Mucosa of stomach (tissue), 1 donor: ENCODE measurements around the gene RAB28.

Source experiments
- H3K27me3 ChIP-seq: one replicate; pipeline ENCODE4 v1.7.0; 2013; ENCODE audit warnings: mild to moderate bottlenecking, low read length; ENCODE audit not compliant: control insufficient read depth, insufficient read depth
- H3K36me3 ChIP-seq: one replicate; pipeline ENCODE4 v1.7.0; 2013; ENCODE audit warnings: low read length; ENCODE audit not compliant: control insufficient read depth, insufficient read depth
- H3K4me1 ChIP-seq: one replicate; pipeline ENCODE4 v1.7.0; 2013; ENCODE audit warnings: mild to moderate bottlenecking, low read length; ENCODE audit not compliant: control insufficient read depth, insufficient read depth
- H3K4me3 ChIP-seq: one replicate; pipeline ENCODE4 v1.7.0; 2013; ENCODE audit warnings: low read length
- H3K9ac ChIP-seq: one replicate; pipeline ENCODE4 v1.7.0; 2013; ENCODE audit warnings: mild to moderate bottlenecking, low read length, moderate library complexity
- H3K9me3 ChIP-seq: one replicate; pipeline ENCODE4 v1.7.0; 2013; ENCODE audit warnings: mild to moderate bottlenecking, low read length, moderate library complexity; ENCODE audit not compliant: control insufficient read depth
- donor health status: Pancreatic carcinoma.

The RAB28 gene

DNA sequence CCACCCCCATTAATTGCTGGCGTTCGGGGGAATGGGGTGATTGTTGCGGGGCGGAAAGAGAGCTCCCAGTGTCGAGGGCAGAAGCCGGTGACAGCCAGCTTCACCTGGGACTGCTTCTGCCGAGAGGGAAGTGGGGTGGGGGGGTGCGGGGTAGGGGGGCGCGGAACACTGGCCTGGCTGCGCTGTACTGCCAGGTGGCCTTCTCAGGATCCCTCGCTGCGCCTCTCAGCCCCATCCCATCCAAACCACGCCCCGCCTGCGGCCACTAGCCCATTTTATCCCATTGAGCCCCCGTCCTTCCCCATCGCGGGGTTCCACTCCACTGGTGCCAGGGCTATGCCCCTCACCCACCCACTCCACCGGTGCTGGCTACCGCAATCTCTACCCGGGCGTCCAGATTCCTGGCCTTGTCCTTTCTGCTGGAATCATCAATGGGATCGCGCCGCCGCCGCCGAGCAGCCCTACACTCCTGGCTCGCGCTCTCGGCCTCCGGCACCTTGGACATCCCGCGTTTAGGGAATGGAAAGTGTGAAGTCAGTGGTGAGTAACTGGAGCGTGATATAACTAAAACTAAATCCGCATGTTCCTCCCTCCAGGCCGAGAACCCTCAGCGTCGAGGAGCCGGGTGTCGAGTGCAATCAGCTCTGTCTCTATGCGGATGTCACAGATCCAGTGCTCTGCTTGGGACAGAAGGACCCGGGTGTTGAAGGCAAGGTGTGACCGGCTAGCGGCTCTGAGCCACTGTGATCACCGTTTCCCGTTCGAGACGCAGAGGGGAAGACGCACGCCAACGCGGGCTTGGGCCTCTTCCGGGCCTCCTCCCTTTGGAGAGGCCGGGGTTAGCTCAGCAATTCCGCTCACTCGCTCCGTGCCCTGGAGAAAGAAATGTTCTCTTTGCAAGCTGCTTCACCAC is 39.7 kb upstream of the RAB28 start:
- Histone ChIP-seq H3K9ac (no peak overlapping the region), H3K36me3 (no peaks in the 10 kb centered on the region), H3K4me3 (no peak overlapping the region), H3K4me1 (no peaks in the 10 kb centered on the region), H3K9me3 (peaks cover 9% of the 10 kb centered on the region), H3K27me3 (peaks cover 77% of the 10 kb centered on the region)

DNA sequence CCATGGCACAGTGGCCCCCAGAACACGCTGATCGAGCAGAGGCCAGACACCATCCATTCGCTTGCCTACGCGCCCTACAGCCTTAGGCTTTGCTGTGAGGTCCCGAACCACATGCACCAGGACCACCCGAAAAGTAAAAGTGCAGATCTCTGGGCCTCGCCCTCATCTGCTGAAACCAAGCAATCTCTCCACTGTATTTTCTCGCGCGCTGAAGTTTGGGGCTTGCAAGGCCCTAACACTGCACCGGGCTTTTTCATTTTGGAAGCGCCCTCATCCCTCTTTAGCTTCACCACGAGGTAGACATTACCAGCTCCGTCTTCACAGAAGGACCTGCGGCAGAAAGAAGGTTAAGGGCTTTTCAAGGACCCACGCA is 39.0 kb upstream of the RAB28 start:
- H3K4me3 ChIP-seq = no peak overlapping the region
- peaks cover 69% of the 10 kb centered on the region for H3K27me3 ChIP-seq
- H3K9ac ChIP-seq = no peak overlapping the region

DNA sequence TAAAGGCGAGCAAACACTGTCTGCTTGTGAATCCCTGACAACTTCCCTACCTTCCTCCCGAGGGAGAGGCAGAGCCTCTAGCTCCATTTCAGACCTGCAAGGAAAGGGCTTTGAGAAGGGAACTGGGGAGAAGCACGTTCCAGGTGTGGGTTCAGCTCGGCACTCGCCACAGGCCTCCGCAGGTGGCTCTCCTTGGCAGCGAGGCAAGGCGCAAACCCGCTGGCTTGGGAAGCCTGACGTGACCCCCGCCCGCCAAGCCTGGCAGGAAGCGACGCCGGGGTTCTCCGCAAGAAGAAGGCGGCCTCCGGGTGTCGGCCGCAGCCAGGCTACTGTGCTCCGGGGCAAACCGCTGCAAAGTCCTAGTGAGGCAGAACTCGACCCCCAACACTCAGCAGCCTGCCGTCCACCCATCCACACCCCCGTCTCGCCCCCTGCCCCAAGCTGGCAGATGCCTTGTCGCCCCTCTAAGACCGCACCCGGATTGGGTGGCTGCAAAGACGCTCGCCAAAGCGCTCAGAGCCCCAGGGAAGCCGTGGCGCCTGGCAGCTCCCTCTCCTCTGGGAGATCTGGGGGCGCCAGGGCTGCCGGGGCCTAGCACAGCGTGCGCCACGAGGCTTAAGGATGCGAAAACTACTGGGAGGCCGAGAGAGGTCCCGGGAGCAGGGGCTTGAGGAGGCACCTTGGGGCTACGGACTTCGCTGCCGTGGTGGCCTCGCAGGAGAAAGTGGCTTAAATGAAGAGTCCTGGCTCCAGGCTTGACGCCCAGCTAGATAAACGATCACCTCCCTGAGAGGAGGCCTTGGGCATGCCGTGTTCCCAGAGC is 38.4 kb upstream of the RAB28 start:
- Histone ChIP-seq H3K27me3 (peaks cover 63% of the 10 kb centered on the region), H3K36me3 (no peaks in the 10 kb centered on the region), H3K4me3 (no peak overlapping the region), H3K9me3 (peaks cover 9% of the 10 kb centered on the region), H3K4me1 (no peaks in the 10 kb centered on the region), H3K9ac (no peak overlapping the region)

More for the DNA sequence above, 39.0 kb upstream of the RAB28 start:
- H3K4me1 ChIP-seq = no peaks in the 10 kb centered on the region
- H3K36me3 ChIP-seq = no peaks in the 10 kb centered on the region
- peaks cover 9% of the 10 kb centered on the region for H3K9me3 ChIP-seq

DNA sequence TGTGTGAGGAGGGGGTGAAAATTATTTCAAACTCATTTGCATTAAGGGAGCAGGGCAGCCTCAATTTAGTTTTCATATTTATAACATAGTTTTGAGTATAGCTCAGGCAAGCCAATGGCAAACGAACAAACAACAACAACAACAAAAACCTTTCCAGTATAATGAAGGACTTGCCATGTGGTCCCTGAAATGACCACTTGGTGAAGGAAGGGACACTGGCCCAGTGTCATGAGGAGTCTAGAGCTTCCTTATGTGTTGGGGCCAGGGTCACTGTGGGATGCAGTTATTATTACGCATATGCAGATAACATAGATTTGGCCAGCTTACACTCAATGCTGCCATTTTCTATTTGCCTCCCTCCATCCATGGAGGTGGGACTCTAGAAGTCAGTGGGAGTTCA is 36.9 kb upstream of the RAB28 start:
- Histone ChIP-seq H3K4me1 (no peaks in the 10 kb centered on the region), H3K9me3 (peaks cover 9% of the 10 kb centered on the region), H3K36me3 (no peaks in the 10 kb centered on the region), H3K9ac (no peak overlapping the region), H3K27me3 (peaks cover 51% of the 10 kb centered on the region), H3K4me3 (no peak overlapping the region)

DNA sequence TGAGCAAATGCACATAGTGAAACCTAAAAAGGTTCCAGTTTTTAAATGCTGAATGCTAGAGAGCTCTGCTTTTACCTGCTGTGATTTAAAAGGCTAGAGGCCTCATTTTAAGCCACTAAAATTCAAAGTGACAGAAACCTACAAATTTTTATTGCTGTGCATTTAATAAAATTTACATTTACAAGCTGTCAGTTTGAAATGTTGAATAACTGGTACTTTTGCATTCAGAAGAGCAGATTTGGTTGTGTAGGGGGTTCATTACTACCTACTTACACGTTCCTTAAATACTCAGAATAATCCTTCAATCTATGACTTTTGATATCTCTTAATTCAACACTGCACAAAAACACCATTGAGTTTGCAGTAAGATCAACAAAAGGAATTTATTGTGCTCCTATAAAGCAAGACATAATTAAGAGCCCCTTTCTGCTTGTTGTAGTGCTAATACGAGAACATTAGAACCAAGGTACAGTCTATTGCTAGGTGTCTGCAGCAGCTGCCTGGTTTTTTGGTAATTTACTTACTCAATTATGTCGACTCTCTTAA is 32.2 kb upstream of the RAB28 start:
- peaks cover 9% of the 10 kb centered on the region for H3K27me3 ChIP-seq
- no peak overlapping the region for H3K9ac ChIP-seq
- no peaks in the 10 kb centered on the region for H3K36me3 ChIP-seq
- no peaks in the 10 kb centered on the region for H3K4me1 ChIP-seq
- H3K9me3 ChIP-seq = no peaks in the 10 kb centered on the region
- no peak overlapping the region for H3K4me3 ChIP-seq

DNA sequence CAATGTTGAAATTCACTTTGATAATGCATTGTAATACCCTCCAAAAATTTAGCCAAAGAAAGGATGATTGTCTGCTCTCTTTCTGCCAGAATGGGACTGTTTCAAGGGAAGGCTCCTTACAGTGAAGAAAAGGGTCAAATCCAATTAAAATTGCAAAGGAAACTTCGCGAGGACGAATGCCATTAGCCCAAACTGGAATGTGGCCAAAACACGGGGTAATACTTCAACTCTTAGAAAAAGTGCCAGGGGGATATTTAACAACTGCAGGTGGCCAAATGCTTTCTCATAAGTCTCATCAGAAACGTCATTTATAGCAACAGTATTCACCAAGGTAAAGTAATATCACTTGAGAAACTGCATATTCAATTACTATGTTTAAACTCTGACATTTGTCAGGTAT is 31.1 kb upstream of the RAB28 start:
- no peaks in the 10 kb centered on the region for H3K9me3 ChIP-seq

DNA sequence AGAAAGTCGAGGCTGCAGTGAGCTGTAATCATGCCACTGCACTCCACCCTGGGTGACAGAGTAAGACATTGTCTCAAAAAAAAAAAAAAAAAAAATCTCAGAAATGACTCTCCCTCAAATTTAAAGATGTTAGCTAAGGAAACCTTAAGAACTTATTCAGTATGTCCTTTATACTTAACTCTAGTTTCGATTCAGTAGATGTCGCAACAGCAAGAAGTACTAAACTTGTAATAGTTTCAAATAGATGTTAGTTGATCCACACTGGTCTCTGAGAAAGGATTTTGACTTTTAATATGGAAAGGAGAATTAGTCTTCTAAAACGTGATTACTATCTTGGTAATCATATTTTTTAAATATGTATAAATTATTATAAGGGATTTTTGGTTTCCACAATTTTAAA is 30.6 kb upstream of the RAB28 start:
- no peaks in the 10 kb centered on the region for H3K4me1 ChIP-seq
- H3K9me3 ChIP-seq = no peaks in the 10 kb centered on the region
- H3K4me3 ChIP-seq = no peak overlapping the region
- H3K36me3 ChIP-seq = no peaks in the 10 kb centered on the region
- no peaks in the 10 kb centered on the region for H3K27me3 ChIP-seq
- no peak overlapping the region for H3K9ac ChIP-seq

More for the DNA sequence above, 31.1 kb upstream of the RAB28 start:
- Histone ChIP-seq H3K4me3 (no peak overlapping the region), H3K36me3 (no peaks in the 10 kb centered on the region), H3K4me1 (no peaks in the 10 kb centered on the region), H3K27me3 (peaks cover 3% of the 10 kb centered on the region), H3K9ac (no peak overlapping the region)

DNA sequence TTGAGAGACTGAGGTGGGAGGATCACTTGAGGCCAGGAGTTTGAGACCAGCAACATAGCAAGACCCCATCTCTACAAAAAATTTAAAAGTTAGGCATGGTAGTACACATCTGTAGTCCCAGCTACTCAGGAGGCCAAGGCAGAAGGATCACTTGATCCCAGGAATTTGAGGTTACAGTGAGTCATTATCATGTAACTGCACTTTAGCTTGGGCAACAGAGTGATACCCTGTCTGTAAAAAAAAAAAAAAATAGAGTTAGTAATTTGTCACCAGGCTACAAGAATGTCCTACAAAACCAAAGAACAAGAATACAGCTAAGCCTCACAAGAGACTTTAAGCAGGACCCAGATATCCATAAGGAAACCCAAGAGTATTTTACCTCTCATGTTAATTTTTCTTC is 27.0 kb upstream of the RAB28 start:
- Histone ChIP-seq H3K4me1 (no peaks in the 10 kb centered on the region), H3K9ac (no peak overlapping the region), H3K36me3 (no peaks in the 10 kb centered on the region), H3K27me3 (no peaks in the 10 kb centered on the region), H3K9me3 (no peaks in the 10 kb centered on the region), H3K4me3 (no peak overlapping the region)

DNA sequence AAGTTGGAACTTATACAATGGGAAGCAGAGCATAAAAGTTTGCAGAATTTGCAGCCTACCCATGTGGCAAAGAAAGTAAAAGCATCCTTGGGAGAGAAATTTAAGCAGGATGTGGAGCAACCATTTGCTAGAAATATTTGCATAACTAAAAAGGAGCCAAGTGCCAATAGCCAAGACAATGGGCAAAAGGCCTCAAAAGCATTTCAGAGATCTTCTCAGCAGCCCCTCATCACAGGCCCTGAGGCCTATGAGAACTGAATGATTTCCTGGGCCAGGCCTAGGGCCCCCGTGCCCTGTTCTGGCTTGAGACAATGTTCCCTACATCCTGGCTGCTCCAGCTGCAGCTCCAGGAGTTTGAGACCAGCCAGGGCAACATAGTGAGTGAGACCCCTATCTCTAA is 25.3 kb upstream of the RAB28 start:
- no peaks in the 10 kb centered on the region for H3K9me3 ChIP-seq
- no peaks in the 10 kb centered on the region for H3K4me1 ChIP-seq
- no peak overlapping the region for H3K9ac ChIP-seq
- no peaks in the 10 kb centered on the region for H3K36me3 ChIP-seq
- no peak overlapping the region for H3K4me3 ChIP-seq
- no peaks in the 10 kb centered on the region for H3K27me3 ChIP-seq

DNA sequence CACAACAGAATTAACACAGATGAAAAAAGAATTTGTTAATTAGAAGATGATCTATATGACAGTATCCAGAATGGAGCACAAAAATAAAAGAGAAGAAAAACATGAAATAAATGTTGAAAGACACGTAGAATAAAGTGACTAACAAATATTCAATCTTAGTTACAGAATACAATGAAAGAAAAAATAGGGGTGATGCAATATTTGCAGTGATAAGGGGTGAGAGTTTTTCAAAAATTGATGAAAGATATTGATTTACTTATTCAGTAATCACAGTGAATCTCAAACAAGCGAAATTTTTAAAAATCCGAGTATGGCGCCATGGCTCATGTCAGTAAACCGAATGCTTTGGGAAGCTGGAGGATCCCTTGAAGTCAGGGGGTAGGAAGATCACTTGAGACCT is 20.2 kb upstream of the RAB28 start:
- Histone ChIP-seq H3K4me3 (no peak overlapping the region), H3K36me3 (no peaks in the 10 kb centered on the region), H3K27me3 (no peaks in the 10 kb centered on the region), H3K9me3 (no peaks in the 10 kb centered on the region), H3K4me1 (no peaks in the 10 kb centered on the region), H3K9ac (no peak overlapping the region)

DNA sequence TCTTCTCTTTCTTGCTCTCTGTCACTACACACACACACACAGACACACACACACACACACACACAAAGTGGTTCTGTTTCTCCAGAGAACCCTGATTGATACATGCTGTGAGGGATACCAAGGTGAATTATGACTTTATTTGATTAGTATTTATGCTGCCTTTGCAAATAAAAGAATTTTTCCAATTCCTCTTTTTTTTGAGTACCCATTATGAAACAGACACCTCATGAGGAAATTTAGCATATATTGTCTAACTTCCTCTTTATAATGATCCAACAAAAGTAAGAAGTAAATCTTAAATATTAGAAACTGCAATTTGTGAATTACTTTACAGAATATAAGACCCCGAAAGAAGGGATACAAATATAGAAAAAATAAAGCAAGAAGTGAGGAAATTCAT is 14.3 kb upstream of the RAB28 start:
- Histone ChIP-seq H3K27me3 (no peaks in the 10 kb centered on the region), H3K36me3 (no peaks in the 10 kb centered on the region), H3K9me3 (no peaks in the 10 kb centered on the region), H3K9ac (no peak overlapping the region), H3K4me3 (no peak overlapping the region), H3K4me1 (no peaks in the 10 kb centered on the region)

DNA sequence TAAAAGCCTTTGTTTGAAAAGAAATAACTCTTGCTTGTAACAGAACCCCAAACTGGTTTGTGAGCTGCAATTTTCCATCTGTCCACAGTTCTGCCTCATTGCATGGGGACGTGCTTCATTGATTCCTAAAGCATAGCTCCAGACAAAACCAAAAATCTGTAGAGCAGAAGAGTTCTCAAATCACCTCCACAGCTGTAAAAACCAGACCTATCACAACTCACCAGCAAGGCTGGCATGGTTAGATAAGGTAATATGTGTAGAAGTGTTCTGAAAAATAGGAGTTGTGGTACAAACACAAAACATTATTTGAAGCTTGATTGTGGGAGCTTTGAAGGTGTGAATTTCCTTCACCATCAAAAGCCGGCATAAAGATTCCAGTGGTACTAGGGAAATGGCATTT is 12.5 kb upstream of the RAB28 start:
- no peak overlapping the region for H3K9ac ChIP-seq
- no peaks in the 10 kb centered on the region for H3K27me3 ChIP-seq
- H3K9me3 ChIP-seq = no peaks in the 10 kb centered on the region

More for the DNA sequence above, 12.5 kb upstream of the RAB28 start:
- Histone ChIP-seq H3K4me1 (no peaks in the 10 kb centered on the region), H3K4me3 (no peak overlapping the region), H3K36me3 (no peaks in the 10 kb centered on the region)
